Kidney (tissue), 14 donors: ENCODE measurements around the gene PEDS1. TPM values are rescaled to one million over a fixed set of nuclear protein-coding genes. Genes with fewer than 3 reads are reported as not detected.

Experiments
- DNase-seq, 5 donors: peaks; one replicate each; pipeline ENCODE4 v3.0.0-alpha.2; 2013 to 2020
- FAIRE-seq: peaks from 2 replicates; lab custom pipeline; 2012; peaks lifted over from hg19 to GRCh38; lab: Jason Lieb, UNC
- H3K27ac ChIP-seq, 2 donors: one replicate each; pipeline ENCODE4 v1.7.0; 2013; ENCODE audit warnings: low read depth in 2 of 2, low read length in 2 of 2, inconsistent platforms in 1 of 2
- H3K27me3 ChIP-seq: one replicate; pipeline ENCODE4 v1.7.1; 2013; ENCODE audit warnings: low read length, inconsistent platforms; ENCODE audit not compliant: control insufficient read depth, insufficient read depth
- H3K36me3 ChIP-seq, 3 donors: one replicate each; pipeline versions ENCODE4 v1.7.0 to v1.7.1; 2013; ENCODE audit warnings: low read length in 3 of 3, control low read depth in 1 of 3, inconsistent platforms in 1 of 3; ENCODE audit not compliant: insufficient read depth in 3 of 3, control insufficient read depth in 2 of 3
- H3K4me1 ChIP-seq, 3 donors: one replicate each; pipeline versions ENCODE4 v1.7.0 to v1.7.1; 2013; ENCODE audit warnings: low read length in 3 of 3, inconsistent platforms in 1 of 3, low read depth in 1 of 3; ENCODE audit not compliant: control insufficient read depth in 2 of 3, insufficient read depth in 2 of 3
- H3K4me3 ChIP-seq, 3 donors: one replicate each; pipeline versions ENCODE4 v1.7.0 to v1.8.1; 2013; ENCODE audit warnings: low read length in 3 of 3, control low read depth in 1 of 3, inconsistent platforms in 1 of 3
- H3K9ac ChIP-seq, 3 donors: one replicate each; pipeline versions ENCODE4 v1.7.0 to v1.7.1; 2013; ENCODE audit warnings: low read length in 3 of 3, control low read depth in 1 of 3, inconsistent platforms in 1 of 3
- H3K9me3 ChIP-seq, 3 donors: one replicate each; pipeline versions ENCODE4 v1.7.0 to v1.7.1; 2013; ENCODE audit warnings: low read length in 3 of 3, control low read depth in 1 of 3, inconsistent platforms in 1 of 3; ENCODE audit not compliant: control insufficient read depth in 2 of 3, insufficient read depth in 1 of 3
- CTCF ChIP-seq: IDR thresholded peaks from 3 replicates; pipeline ENCODE4 v1.5.1; 2012; ENCODE audit warnings: mild to moderate bottlenecking, moderate library complexity, borderline replicate concordance; ENCODE audit not compliant: insufficient read depth; ENCODE audit errors: extremely low read depth
- intact Hi-C: fragments of 100-400 bp; cut with DNase I; formaldehyde crosslinking; loops from one replicate; pipeline ENCODE4 v1.11.1; 2022
- polyA plus RNA-seq: library from polyadenylated mRNA; stranded (reverse); fragments of 350-450 nt; fragmentation: Illumina TruSeq; extraction: RNeasy Lipid Tissue Mini Kit (QIAGEN cat#74804); gene quantifications from one replicate; pipeline ENCODE4 v1.2.3, GENCODE V29; 2014; ENCODE audit warnings: low read depth, low replicate concordance; ENCODE audit not compliant: insufficient read depth
- total RNA-seq: library from RNA; stranded (reverse); fragmentation: NEBNext Ultra II Directional; extraction: Animal tissue kit (Norgen Biotek cat#: 25700); gene quantifications from one replicate; pipeline ENCODE4 v1.2.1, GENCODE V29; 2021
- donor health status: control.
- donor health status: control.
- donor health status: control.
- donor health status: control.
- donor health status: control.
- donor health status: DM: yes; HTN: yes; CAD: no.
- donor health status: Normal renal cell carcinoma (clear cell type).

The PEDS1 gene
- total and polyA plus RNA-seq, 2 donors from 2014 or later: 16.3 to 18.3 TPM

- Histone ChIP-seq H3K9me3 (no peaks in the 10 kb centered on the region), H3K36me3 (peaks cover 0 to 4% (median 0%) of the 10 kb centered on the region in 3 donors), H3K27me3 (no peaks in the 10 kb centered on the region), H3K4me3 (no peak overlapping the region), H3K4me1 (peaks cover 0 to 11% (median 11%) of the 10 kb centered on the region in 3 donors), H3K27ac (no peak overlapping the region), H3K9ac (no peak overlapping the region)
- intact Hi-C loops: no loop called here
- FAIRE-seq (no peak), DNase-seq (no peak)
- no peak for TF ChIP-seq CTCF
Measured at GRCh38 chr20:50196248-50196647, 42.7 kb upstream of the PEDS1 start.

GRCh38 chr20:50195524-50196120 is 42.1 kb upstream of the PEDS1 start:
- intact Hi-C loops: no loop called here
- Histone ChIP-seq H3K9me3 (no peaks in the 10 kb centered on the region), H3K27ac (peak overlapping the region in 1 of 2 donors; percentile 3), H3K36me3 (peaks cover 0 to 4% (median 0%) of the 10 kb centered on the region in 3 donors), H3K9ac (no peak overlapping the region), H3K27me3 (no peaks in the 10 kb centered on the region), H3K4me1 (peaks cover 0 to 11% (median 11%) of the 10 kb centered on the region in 3 donors), H3K4me3 (no peak overlapping the region)
- no peak for DNase-seq
- TF ChIP-seq CTCF: no peak
- no peak for FAIRE-seq

- Histone ChIP-seq H3K4me3 (peak overlapping the region in 1 of 3 donors; percentile 87), H3K9ac (no peak overlapping the region), H3K4me1 (peaks cover 0 to 11% (median 11%) of the 10 kb centered on the region in 3 donors), H3K27me3 (no peaks in the 10 kb centered on the region), H3K36me3 (peaks cover 0 to 4% (median 0%) of the 10 kb centered on the region in 3 donors), H3K9me3 (no peaks in the 10 kb centered on the region), H3K27ac (peak overlapping the region in 1 of 2 donors; percentile 3)
- DNase-seq: no peak
- intact Hi-C loops: no loop called here
- no peak for TF ChIP-seq CTCF
- FAIRE-seq: no peak
Measured at GRCh38 chr20:50194831-50195523, 41.5 kb upstream of the PEDS1 start.
